Naive thymus-derived CD4-positive, alpha-beta T cell (primary cell): Measurements from ENCODE around the gene WFDC2. TPM values are rescaled to one million over a fixed set of nuclear protein-coding genes. Genes with fewer than 3 reads are reported as not detected.
A peak's percentile ranks its signal among the peaks of the same experiment; 100 is the strongest.

Source experiments
- ATAC-seq: fragments of 150-1000 bp; cut with Tn5 transposase; 2 replicates; pipeline ENCODE4 v1.10.0; 2021; ENCODE audit warnings: mild to moderate bottlenecking, moderate library complexity
- CTCF ChIA-PET: fragments of 350-600 bp; sonication (Branson Sonifier 250); formaldehyde crosslinking; loops from one replicate; lab custom pipeline; 2021; ENCODE audit warnings: antibody characterized with exemption; lab: Charles Lee
- POLR2A ChIA-PET: fragments of 350-600 bp; sonication (Branson Sonifier 250); formaldehyde crosslinking; loops from one replicate; lab custom pipeline; 2021; ENCODE audit warnings: antibody characterized with exemption, inconsistent platforms; lab: Charles Lee
- DNase-seq, 9 donors: peaks; one replicate each; pipeline versions ENCODE4 v3.0.0 to v3.0.0-alpha.2; 2020 to 2022; ENCODE audit warnings: mixed read lengths in 1 of 9
- H3K27ac ChIP-seq: one replicate; pipeline ENCODE4 v1.7.0; 2013; ENCODE audit warnings: mild to moderate bottlenecking, low read depth, low read length, moderate library complexity
- H3K27me3 ChIP-seq, 2 donors: one replicate each; pipeline ENCODE4 v1.7.0; 2013; ENCODE audit warnings: low read length in 2 of 2, mild to moderate bottlenecking in 2 of 2, moderate library complexity in 2 of 2; ENCODE audit not compliant: control insufficient read depth in 2 of 2, insufficient read depth in 2 of 2
- H3K36me3 ChIP-seq, 3 experiments: 1 replicate in 2 of 3; 2 replicates in 1 of 3; pipeline ENCODE4 v1.7.0; 2013; ENCODE audit warnings: low read length in 3 of 3, mild to moderate bottlenecking in 3 of 3, moderate library complexity in 1 of 3; ENCODE audit not compliant: insufficient read depth in 3 of 3, control insufficient read depth in 2 of 3
- H3K4me1 ChIP-seq, 2 donors: one replicate each; pipeline ENCODE4 v1.7.0; 2013; ENCODE audit warnings: low read length in 2 of 2, mild to moderate bottlenecking in 2 of 2, moderate library complexity in 1 of 2; ENCODE audit not compliant: control insufficient read depth in 2 of 2, insufficient read depth in 2 of 2
- H3K4me3 ChIP-seq: 2 replicates; pipeline ENCODE4 v1.7.0; 2013; ENCODE audit warnings: mild to moderate bottlenecking, low read length
- H3K9me3 ChIP-seq, 3 experiments: 1 replicate in 2 of 3; 2 replicates in 1 of 3; pipeline ENCODE4 v1.7.0; 2013; ENCODE audit warnings: low read length in 3 of 3; ENCODE audit not compliant: control insufficient read depth in 2 of 3
- H3K27ac Mint-ChIP-seq, 9 donors: one replicate each; pipeline ENCODE4 v1.8.0; 2020 to 2022; ENCODE audit warnings: mixed read lengths in 9 of 9, mild to moderate bottlenecking in 8 of 9, moderate library complexity in 5 of 9, inconsistent platforms in 2 of 9
- H3K27me3 Mint-ChIP-seq, 5 donors: one replicate each; pipeline ENCODE4 v1.8.0; 2021 to 2022; ENCODE audit warnings: mixed read lengths in 5 of 5, mild to moderate bottlenecking in 1 of 5
- H3K36me3 Mint-ChIP-seq, 5 donors: one replicate each; pipeline ENCODE4 v1.8.0; 2020 to 2022; ENCODE audit warnings: mixed read lengths in 5 of 5, mild to moderate bottlenecking in 3 of 5, inconsistent platforms in 1 of 5
- H3K4me1 Mint-ChIP-seq, 7 donors: one replicate each; pipeline ENCODE4 v1.8.0; 2020 to 2022; ENCODE audit warnings: mixed read lengths in 7 of 7, mild to moderate bottlenecking in 3 of 7, inconsistent platforms in 1 of 7
- H3K4me3 Mint-ChIP-seq, 10 donors: one replicate each; pipeline ENCODE4 v1.8.0; 2020 to 2022; ENCODE audit warnings: mild to moderate bottlenecking in 10 of 10, mixed read lengths in 10 of 10, moderate library complexity in 6 of 10, inconsistent platforms in 2 of 10
- H3K9me3 Mint-ChIP-seq, 11 donors: one replicate each; pipeline ENCODE4 v1.8.0; 2020 to 2022; ENCODE audit warnings: mixed read lengths in 11 of 11, mild to moderate bottlenecking in 4 of 11, inconsistent platforms in 1 of 11, moderate library complexity in 1 of 11
- intact Hi-C, 2 donors: fragments of 100-400 bp; cut with micrococcal nuclease; formaldehyde crosslinking; loops; one replicate each; pipeline ENCODE4 v1.15.1; 2023
- polyA plus RNA-seq, 2 donors: library from polyadenylated mRNA; unstranded; fragments of 300-500 nt; fragmentation: Illumina TruSeq; gene quantifications; one replicate each; pipeline ENCODE4 v1.2.3, GENCODE V29; 2021
- total RNA-seq, 6 experiments: library from RNA in 5 of 6; stranded (reverse) in 5 of 6; gene quantifications; 1 replicate in 5 of 6; 2 replicates in 1 of 6; pipeline ENCODE4 v1.2.3 and lab custom pipeline; 2021 to 2026

The WFDC2 gene
- total and polyA plus RNA-seq, 7 experiments from 2014 or later: 0.36 to 1.7 (median 1.0) TPM; not detected in 3

DNA sequence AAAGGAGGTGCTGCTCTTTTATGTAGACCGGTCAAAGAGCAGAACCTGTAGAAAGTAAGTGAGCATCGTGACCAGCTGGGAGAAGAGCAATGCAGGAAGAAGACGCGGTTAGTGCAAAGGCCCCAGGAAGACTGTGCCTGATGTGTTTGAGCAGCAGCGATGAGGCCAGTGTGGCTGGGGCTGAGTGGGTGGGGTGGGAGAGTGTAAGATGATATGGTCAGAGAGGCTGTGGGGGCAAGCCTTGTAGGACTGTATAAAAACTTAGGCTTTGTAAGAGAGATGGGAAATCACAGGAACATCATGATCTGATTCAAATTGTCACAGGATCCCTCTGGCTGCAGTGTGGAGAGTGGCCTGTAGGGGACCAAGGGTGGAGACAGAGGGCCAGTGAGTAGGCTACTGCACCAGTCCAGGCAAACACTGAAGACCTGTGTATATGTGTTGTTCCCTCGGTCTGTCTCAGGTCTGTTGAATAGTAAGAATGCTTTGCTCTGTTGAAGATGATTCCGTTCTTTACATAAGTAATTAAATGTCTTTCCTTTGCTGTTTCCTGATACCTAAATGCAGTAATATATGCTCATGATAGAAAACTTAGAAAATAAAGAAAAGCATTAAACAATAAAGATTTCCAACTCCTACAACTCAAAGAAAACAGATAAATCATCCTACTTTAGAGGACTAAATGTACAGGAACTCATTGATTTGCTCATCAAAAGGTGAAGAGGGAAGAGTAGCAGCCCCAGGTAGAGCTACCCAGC lies 23.6 kb upstream of the WFDC2 start:
- DNase-seq: peak in 1 of 9 donors; percentile 45
- peak; percentile 67 for ATAC-seq
- H3K27ac ChIP-seq: no peak overlapping the region
- Mint-ChIP-seq H3K9me3 (no peaks in the 10 kb centered on the region), H3K27me3 (peaks cover 0 to 37% (median 6%) of the 10 kb centered on the region in 5 donors), H3K36me3 (peaks cover 0 to 16% (median 4%) of the 10 kb centered on the region in 5 donors), H3K4me1 (peaks cover 13 to 37% (median 27%) of the 10 kb centered on the region in 7 donors), H3K27ac (no peak overlapping the region), H3K4me3 (no peak overlapping the region)
- POLR2A ChIA-PET: no interaction called here
- intact Hi-C loops: no loop called here
- no peak overlapping the region for H3K4me3 ChIP-seq
- H3K36me3 ChIP-seq: no peaks in the 10 kb centered on the region
- no peaks in the 10 kb centered on the region for H3K9me3 ChIP-seq
- H3K4me1 ChIP-seq: peaks cover 9 to 14% of the 10 kb centered on the region in 2 donors
- H3K27me3 ChIP-seq: peaks cover 0 to 6% of the 10 kb centered on the region in 2 donors
- CTCF ChIA-PET: interaction anchor here (0.5 to 0.7 kb wide), 2 partner anchors 356 to 545 kb away, joined by 4 to 6 read pairs; no protein-coding TSS in a partner anchor

DNA sequence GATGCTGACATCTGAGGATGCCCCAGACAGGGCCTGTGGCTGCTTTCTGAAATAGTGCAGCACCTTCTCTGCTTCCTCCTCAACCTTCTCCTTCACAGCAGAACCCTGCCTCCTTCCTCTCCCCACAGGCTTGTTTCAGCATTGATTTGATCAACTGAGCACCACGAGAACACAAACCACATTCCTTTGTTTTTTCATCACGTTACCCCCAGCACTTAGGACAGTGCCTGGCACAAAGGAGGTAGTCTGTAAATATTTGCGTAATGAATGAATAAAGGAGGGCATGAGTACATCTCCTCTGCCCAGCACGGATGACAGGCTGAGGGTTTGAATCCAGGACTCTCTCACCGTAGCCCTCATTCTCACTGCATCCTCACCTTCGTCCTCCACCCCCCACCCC lies 21.3 kb upstream of the WFDC2 start:
- H3K27me3 Mint-ChIP-seq: peaks cover 0 to 37% (median 6%) of the 10 kb centered on the region in 5 donors
- intact Hi-C loops: no loop called here
- ATAC-seq (no peak), DNase-seq (no peak)
- no peak overlapping the region for H3K4me3 Mint-ChIP-seq
- no peak overlapping the region for H3K4me3 ChIP-seq
- H3K36me3 Mint-ChIP-seq: peaks cover 0 to 19% (median 4%) of the 10 kb centered on the region in 5 donors
- H3K4me1 ChIP-seq: peaks cover 9 to 14% of the 10 kb centered on the region in 2 donors
- ChIA-PET POLR2A (no interaction called here), CTCF (interaction anchor here (0.6 to 2.4 kb wide), 2 partner anchors 32 to 75 kb away, joined by 3 to 13 read pairs; partner anchors contain the start of gene PIGT)
- no peaks in the 10 kb centered on the region for H3K9me3 ChIP-seq
- no peak overlapping the region for H3K27ac ChIP-seq
- H3K27me3 ChIP-seq: peaks cover 0 to 6% of the 10 kb centered on the region in 2 donors
- no peaks in the 10 kb centered on the region for H3K9me3 Mint-ChIP-seq
- peaks cover 13 to 33% (median 27%) of the 10 kb centered on the region in 7 donors for H3K4me1 Mint-ChIP-seq
- H3K36me3 ChIP-seq: no peaks in the 10 kb centered on the region
- no peak overlapping the region for H3K27ac Mint-ChIP-seq

DNA sequence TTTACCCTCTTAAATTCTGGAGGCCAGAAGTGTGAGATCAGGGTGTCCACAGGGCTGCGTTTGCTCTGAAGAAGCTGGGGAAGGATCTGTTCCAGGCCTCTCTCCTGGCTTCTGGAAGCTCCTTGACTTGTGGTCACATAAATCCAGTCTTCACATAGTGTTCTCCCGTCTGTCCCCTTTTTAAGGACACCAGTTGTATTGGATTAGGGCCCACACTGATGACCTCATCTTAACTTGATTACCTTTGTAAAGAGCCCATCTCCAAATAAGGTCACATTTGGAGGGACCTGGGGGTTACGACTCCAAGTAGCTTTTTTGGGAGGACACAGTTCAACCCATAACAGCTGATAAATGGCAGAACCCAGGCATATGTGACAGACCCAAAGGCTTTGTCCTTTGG lies 20.0 kb upstream of the WFDC2 start:
- Mint-ChIP-seq H3K9me3 (no peaks in the 10 kb centered on the region), H3K4me1 (peaks cover 3 to 22% (median 16%) of the 10 kb centered on the region in 7 donors), H3K4me3 (no peak overlapping the region), H3K27me3 (peaks cover 0 to 35% (median 6%) of the 10 kb centered on the region in 5 donors), H3K27ac (no peak overlapping the region), H3K36me3 (peaks cover 0 to 26% (median 9%) of the 10 kb centered on the region in 5 donors)
- Histone ChIP-seq H3K4me1 (peaks cover 0 to 3% of the 10 kb centered on the region in 2 donors), H3K27ac (no peak overlapping the region), H3K4me3 (no peak overlapping the region), H3K27me3 (peaks cover 0 to 6% of the 10 kb centered on the region in 2 donors), H3K36me3 (no peaks in the 10 kb centered on the region), H3K9me3 (no peaks in the 10 kb centered on the region)
- no peak for ATAC-seq
- ChIA-PET CTCF (interaction anchor here (0.5 to 4.1 kb wide), 11 partner anchors 9 to 421 kb away, joined by 3 to 25 read pairs (median 6); partner anchors contain the start of gene SYS1), POLR2A (interaction anchor here (1.8 kb wide), 1 partner anchor 86 kb away, joined by 8 read pairs; the partner anchor contains the start of gene SYS1)
- no peak for DNase-seq
- intact Hi-C loops: loop anchor here in 1 of 2 donors (1.0 kb wide), 1 partner anchor 86 kb away; the partner anchor contains the start of gene SYS1

- intact Hi-C loops: loop anchor here (1.0 kb wide), 2 partner anchors 87 to 131 kb away; partner anchors contain the start of gene SYS1 (in 1 of the 2)
- DNase-seq (peak in 6 of 9 donors; percentile 19 to 51 (median 38)), ATAC-seq (peak; percentile 76)
- H3K27ac ChIP-seq: no peak overlapping the region
- no peak overlapping the region for H3K4me3 ChIP-seq
- H3K4me1 ChIP-seq: no peaks in the 10 kb centered on the region
- H3K36me3 ChIP-seq: no peaks in the 10 kb centered on the region
- H3K9me3 ChIP-seq: no peaks in the 10 kb centered on the region
- Mint-ChIP-seq H3K9me3 (no peaks in the 10 kb centered on the region), H3K27ac (no peak overlapping the region), H3K4me1 (peaks cover 0 to 19% (median 8%) of the 10 kb centered on the region in 7 donors), H3K4me3 (no peak overlapping the region), H3K36me3 (peaks cover 0 to 26% (median 9%) of the 10 kb centered on the region in 5 donors), H3K27me3 (peaks cover 0 to 31% (median 3%) of the 10 kb centered on the region in 5 donors)
- peaks cover 0 to 6% of the 10 kb centered on the region in 2 donors for H3K27me3 ChIP-seq
- ChIA-PET CTCF (interaction anchor here (0.5 to 4.1 kb wide), 14 partner anchors 9 to 422 kb away, joined by 3 to 25 read pairs (median 5); partner anchors contain the start of gene SYS1), POLR2A (interaction anchor here (0.5 to 1.8 kb wide), 3 partner anchors 77 to 511 kb away, joined by 3 to 8 read pairs (median 6); partner anchors contain the start of gene SYS1)
Measured at GRCh38 chr20:45450097-45450818, 19.3 kb upstream of the WFDC2 start.

DNA sequence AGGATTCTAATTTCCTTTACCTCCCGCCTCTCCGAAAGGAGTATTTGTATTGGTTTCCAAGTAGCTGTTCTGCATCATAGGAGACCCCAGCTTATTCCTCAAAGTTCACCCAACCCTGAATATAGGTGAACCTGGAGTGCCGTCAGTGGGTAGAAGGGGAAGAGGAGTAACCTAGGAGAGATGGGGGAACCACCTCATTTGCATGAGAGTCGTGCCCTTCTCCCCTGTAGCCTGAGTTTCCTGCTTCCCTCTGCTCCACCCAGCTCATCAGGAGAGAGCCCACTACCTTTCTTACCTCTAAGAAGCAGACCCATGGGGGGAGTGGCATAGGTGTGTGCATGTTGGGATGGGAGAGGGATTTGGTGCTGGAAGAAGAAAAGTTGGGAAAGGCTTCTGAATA lies 17.3 kb upstream of the WFDC2 start:
- ChIA-PET POLR2A (interaction anchor here (1.2 to 1.3 kb wide), 2 partner anchors 78 to 92 kb away, joined by 3 to 4 read pairs; no protein-coding TSS in a partner anchor), CTCF (interaction anchor here (0.7 to 4.1 kb wide), 6 partner anchors 16 to 769 kb away, joined by 3 to 25 read pairs (median 8); partner anchors contain the start of gene SYS1)
- no peak overlapping the region for H3K27ac ChIP-seq
- no peaks in the 10 kb centered on the region for H3K4me1 ChIP-seq
- Mint-ChIP-seq H3K4me3 (no peak overlapping the region), H3K27ac (no peak overlapping the region), H3K36me3 (peaks cover 0 to 32% (median 17%) of the 10 kb centered on the region in 5 donors), H3K4me1 (peaks cover 0 to 10% (median 0%) of the 10 kb centered on the region in 7 donors), H3K27me3 (peaks cover 0 to 13% (median 0%) of the 10 kb centered on the region in 5 donors), H3K9me3 (no peaks in the 10 kb centered on the region)
- no peak overlapping the region for H3K4me3 ChIP-seq
- H3K9me3 ChIP-seq: no peaks in the 10 kb centered on the region
- DNase-seq: no peak
- ATAC-seq: no peak
- intact Hi-C loops: no loop called here
- H3K27me3 ChIP-seq: peaks cover 0 to 6% of the 10 kb centered on the region in 2 donors
- no peaks in the 10 kb centered on the region for H3K36me3 ChIP-seq
